Iris pigment epithelial cell (primary cell): ENCODE results near the gene MYOM3.

Experiments
- DNase-seq: peaks from one replicate; pipeline ENCODE4 v3.0.0-alpha.2; 2011; ENCODE audit warnings: low read depth

MYOM3 gene

DNA sequence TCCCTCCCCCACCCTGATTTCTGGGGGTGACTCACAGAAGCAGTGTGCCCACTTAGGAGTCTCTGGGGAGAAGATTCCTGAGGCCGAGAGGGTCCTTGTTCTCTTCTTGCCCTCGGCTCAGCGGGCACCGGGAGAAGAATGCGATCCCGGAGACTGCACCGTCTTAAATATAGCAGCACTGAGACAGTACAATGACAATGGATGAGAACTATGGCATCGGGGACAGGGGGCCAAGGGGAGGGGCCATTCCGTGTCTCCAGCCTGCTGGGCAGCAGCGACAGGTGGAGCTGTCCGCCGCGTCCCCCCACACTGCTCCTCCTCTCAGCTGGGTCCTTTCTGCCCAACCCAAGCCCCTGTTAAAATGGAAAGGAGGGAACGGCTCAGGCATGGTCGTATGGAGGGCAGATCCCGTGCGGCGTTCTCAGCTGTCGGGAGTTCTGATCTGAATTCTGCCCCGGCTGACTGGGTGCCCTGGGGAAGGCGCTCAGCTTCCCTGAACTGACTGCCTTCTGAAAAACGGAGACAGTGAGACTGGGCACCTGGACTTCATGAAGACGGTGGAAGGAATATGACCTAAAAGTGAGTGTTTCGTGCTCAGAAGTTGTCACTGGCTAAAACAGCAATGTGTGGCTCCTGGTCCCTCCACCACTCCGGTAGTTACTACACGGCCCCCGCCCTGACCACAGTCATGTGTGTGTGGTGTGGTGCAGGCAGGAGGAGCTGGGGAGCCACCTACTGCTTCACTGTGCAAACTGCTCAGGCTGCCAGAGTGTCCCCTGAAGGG is at the start of gene MYOM3:
TSS of gene MYOM3 (minus strand) at position 140 of the 784 bp plus-strand sequence. CDS start 3,499 bp downstream, outside the sequence.
- DNase-seq: peak; percentile 74

DNA sequence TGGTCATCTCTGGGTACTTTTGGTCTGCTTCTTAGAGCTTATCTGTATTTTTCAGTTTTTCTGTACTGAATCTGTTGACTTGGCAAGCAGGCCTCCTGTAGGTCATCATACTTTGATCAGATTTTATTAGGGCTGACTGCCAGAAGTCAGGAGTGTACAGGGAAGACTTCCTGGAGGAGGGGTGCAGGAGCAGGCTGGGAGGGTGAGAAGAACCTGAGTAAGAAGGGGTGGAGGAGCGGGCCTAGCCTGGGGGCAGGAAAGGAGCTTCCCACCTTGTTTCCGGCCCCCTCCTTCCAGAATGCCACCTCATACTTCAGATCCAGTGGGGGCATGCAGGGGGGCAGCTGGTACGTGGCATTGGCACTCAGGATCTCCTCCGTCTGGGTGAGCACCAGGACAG is 49.3 kb upstream of the MYOM3 start:
- DNase-seq: no peak

DNA sequence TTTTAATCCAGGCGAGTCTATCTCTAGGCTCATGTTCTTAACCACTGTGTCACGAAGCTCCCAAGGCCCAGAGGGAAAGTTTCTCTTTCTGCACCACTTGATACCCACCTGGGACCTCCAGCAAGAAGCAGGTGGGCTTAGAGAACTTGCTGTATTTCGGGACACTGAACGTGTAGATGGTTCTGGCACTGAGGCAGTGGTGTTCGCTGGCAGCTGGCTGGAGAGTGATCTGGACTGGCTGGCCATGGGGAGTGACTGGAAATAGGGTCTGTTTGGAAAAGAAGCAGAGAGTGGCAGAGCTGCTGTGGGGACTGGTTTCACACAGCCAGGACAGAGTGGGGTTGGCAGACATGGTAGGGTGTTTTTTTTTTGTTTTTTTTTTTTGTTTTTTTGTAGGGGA is 47.4 kb upstream of the MYOM3 start:
- DNase-seq: no peak

DNA sequence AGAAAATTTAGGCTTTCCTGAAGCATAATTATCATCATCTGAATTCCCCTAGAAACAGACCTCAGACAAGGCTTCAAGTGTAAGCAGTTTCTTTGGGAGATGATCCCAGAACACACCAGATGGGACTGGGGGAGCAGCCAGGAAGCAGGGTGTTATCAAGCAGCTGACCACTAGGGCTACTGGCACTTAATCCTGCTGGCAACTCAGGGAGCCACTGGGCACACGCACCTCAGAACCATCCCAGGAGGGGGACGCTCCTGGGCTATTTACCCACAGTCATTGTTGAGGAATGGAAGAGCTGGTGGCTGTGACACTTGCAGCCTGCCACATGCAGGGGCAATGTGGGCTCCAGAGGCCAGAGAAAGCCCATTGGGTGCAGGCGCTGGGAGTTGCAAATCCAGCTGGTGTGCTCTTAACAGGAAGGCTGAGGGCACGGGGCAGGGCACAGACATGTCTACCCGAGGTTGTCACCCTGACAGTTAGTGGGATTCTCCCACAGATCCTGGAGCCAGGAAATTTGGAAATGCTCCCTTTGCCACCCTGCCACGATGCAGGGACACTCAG is 46.1 kb upstream of the MYOM3 start:
- peak; percentile 8 for DNase-seq

DNA sequence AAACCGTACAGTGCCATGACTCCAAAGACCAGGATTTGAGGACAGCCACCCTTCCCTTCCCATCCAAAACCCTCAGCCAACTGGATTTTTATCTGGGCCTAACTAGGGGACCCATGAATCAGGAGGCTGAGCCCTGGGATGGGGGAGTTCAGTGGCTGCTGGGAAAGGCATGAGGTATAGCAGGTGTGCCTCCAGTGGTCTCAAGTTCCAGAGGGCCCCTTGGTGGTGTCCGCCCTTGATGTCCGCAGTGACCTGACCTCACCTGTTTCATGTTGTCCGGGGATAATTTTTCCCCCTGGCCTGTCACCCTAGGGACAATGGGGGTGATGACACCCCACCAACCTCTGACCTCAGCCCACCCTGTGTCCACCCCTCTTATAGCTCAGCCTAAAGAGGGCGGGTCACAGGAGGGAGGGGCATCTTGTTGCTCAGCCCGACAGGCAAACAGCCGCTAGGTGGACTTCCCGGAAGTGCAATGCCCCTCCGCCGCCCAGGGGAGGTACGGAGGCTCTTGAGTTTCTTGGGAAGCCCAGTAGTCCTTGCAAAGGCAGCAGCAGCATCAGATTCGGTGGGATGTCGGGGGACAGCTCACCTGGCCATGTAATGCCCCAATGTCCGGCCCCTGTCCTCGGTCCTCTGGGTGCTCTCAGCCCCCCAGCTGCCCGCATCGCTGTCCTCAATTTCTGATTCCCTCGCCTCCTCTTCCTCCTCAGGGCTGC is 44.8 kb upstream of the MYOM3 start:
- DNase-seq: no peak

DNA sequence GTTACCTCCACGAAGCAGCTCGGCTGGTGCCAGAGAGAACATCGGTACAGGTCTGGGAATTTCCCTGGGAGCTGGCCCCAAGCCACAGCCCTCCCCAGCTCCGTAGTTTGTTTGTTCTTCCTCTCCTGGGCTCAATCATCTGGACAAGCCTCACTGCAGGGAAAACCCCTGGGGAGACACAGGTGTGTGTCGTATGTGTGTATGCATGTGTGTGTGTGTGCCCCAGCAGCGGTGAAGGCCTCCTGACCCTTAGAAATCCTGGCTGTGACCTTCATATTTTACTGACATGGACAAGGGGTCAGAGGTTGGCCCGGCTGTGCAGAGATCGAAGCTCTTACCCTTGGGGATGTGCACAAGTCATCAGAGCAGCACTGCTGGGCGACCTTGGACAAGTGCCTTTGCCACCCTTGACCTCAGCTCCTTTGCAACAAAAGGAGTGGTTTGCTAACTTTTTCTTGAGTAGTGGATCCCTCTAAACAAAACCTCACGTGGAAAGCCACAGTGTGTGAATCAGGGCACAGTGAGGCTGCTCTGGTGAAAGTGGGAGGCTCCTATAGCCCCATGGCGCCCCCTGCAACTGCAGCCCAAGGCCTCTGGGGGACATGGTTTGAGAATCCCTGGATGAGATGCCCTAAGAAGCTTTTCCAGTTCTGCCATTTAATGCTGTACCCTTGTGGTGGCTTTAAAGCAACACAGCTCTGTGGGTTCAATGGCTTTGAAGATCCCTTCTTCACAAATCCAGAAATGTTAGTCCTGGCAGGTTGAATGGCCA is 43.3 kb upstream of the MYOM3 start:
- DNase-seq: no peak

DNA sequence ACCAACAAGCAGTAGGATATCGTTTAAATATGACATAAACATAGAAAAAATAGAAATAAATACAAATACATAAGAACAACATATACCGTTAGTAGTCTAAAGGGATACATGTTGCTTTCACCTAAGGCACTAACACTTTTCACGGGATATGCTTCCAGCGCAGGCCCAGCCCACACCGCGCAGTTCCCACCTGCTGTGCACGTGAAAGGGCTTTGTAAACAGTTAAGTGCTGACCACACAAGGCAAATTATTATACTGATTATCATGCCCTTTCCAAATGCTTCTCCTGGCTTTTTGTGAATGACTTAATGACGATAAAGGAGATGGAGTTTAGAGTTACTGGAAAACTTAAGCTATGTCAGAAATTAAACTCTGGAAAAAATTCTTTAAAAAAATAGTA is 42.3 kb upstream of the MYOM3 start:
- DNase-seq: no peak

DNA sequence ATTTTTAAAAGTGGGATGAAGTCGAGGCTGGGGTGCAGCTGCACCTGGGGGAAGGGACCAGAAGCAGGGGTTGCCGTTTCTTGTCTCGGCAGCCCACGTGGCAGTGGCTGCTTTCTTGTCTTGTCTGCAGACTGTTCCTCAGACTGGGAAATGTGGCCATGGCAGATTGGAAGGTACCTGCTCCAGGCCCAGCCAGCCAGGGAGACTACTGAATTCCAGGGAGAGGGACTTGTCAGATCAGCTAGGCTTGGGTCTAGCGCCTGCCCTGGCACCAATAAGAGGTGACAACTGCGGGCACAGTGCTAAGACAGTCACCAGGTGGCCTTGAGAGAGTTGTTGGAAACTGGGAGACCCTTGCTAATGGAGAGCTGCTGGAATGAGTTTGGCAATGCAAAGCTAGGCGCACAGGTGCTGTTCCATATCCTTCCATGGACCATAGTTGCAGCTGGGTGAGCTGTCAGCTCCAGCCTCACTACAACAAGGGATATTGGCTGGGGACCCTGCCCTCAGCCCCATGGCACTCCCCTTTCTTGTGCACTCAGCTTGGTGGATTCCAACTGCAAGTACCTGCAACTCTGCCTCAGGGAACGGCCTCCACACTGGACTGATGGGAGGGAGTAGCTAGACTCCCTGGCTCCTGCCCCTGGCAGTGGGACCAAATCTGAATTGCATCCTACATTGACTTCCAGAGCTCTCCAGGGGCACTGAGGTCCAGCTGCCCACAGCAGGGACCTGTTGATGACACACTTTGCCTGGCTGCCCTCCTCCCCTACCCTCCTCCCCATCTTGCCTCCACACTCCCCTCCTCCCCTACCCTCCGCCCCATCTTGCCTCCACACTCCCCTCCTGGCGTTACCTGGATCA is 40.9 kb upstream of the MYOM3 start:
- no peak for DNase-seq

DNA sequence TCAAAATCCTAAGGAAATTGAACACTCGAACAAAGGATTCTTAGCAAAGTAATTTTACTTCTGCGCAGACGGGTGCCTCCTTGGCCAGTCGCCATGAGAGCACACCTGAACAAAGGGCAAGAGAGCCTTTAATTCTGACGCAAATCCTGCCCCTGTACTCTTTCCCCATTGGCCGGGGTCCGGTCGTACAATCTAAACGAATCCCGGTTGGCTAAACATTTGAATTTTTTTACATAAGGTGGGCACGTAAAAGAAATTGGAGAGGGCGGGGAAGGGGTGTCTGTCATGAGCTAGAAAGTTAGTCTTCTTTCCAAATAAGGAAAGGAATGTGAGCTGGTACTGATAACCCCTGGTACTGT is 39.2 kb upstream of the MYOM3 start:
- no peak for DNase-seq

DNA sequence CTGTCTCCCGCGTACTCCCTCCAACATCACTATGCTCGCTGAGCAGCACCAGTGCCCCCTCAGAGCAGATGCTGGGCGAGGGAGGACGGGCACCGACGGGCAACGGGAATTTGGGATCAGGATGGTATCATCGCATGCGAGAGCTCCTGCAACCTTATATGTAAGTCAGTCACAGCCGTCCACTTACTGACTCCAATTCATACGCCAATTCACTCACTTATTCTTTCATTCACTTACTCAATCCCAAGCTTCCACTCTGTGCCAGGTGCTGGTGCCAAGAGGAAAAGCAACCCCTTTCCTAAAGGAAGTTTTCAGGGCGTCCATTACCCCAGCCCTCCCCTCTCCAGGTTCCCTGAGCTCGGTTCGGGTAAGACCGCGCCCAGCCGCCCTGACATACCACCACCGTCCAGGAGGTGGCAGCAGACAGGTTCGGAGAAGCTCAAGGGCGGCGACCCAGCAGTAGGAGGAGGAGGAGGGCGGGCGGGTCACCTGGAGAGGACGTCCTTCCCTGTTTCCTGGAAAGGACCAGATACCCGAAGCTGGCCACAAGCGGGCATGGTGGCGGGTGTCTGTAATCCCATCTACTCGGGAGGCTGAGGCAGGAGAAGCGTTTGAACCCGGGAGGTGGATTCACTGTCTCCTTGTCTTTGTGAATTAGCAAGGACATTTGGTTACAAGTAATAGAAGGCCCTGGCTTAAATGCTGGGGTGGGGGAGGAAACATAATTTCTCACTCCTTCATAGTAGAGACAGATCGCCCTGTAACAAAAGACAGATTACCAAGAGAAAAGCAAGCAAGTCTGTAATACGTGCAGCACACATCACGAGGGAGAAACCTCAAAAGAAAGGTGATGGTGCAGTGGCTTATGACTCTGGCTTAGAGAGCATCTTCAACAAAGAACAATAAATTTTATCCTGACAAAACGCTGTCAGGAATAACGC is 38.6 kb upstream of the MYOM3 start:
- DNase-seq: peak; percentile 75

DNA sequence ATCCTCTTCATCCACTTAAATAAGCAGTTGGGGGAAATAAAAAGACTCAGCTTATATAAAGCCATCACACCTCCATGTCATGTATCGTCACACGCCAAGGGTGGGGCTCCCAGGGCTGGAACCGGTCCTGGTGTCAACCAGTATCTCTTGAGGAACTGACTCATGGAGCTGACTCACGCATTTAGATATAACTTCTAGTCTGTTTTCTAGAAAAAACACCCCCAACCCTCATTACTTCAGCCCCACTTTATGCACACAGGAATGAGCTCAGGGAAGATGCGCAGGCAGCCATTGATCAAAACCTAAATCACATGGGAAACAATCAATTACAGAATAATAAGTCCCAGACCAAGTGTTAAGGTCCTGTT is 37.9 kb upstream of the MYOM3 start:
- DNase-seq: peak; percentile 72

DNA sequence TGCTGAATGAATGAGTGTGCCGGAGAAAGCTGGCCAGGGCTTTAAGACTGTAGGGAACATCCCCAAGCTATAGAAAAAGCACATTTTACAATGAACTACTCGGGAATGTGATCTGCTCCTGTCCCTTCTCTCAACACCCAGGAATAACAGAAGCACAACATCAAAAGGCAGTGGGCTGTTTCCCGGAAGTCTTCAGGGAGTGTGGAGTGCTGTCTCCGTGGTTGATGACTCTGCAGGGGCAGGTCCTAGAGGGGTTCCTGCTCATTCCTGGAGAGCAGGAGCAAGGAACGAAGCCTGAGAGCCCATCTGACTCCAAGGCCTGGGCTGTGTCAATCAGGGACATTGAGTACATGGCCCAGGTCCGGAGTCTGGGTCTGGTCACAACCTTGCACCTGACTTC is 35.9 kb upstream of the MYOM3 start:
- no peak for DNase-seq

DNA sequence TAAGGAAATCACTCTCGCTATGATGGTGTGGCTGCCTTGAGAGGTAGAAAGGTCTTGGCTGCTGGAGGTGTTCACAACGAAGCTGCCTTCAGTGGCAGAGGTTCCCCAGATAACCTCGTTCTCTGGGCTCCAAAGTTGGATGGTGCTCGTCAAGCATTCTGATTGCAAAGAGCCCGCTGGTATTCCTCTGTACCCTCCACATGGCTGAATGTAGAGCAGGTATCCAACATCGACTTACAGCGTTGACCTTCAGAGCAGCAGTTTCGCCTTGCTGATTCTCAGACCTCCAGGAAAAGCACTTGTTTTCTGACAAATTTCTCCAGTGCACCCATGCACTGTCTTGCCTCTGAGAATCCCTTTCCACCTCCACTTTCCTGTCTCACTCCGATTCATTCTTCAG is 35.3 kb upstream of the MYOM3 start:
- DNase-seq: no peak

DNA sequence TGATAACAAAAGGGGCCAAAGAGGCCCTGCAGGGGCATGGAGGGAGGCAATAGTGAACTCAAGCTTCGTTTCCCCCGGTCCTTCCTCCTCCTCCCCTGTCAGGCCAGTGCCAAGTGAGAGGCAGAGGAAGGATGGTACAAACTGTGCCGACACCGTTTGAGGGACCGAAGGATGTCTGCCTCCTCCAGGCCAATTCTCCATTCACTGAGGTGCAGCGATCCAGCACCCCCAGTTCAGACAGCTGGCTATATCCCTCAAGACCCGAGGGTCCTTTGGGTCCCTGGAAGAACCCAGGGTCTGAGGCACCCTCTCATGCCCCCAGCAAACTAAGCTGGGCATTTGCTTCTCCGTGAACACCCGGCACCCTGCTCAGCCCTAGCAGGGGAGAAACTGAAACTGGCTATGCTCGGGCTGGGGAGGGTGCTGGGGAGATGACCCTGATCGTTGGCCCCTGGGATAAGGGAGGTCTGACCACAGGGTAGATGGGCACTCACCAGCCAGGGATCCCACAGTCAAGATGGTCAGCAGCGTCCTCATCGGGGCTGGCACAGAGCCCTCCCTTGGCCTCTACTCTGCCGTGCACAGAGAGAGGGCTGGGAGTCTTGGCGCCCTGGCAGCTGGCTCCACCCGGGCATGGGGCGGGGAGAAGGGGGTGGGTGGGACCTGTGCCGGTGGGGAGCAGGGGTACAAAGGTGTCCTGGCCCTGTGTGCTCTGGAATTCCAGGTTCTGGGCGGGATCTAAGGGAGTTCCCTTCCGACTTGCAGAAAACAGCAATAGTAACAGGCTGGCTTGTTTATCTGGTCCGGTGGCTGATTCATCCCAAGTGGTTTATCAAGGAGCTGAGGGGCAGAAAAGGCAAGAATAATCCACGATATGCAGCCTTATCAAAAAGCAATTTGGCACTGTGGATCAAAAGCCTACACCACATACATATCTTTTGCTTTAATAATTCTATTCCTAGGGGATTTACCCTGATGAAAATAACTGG is 30.9 kb upstream of the MYOM3 start, which contains the start of gene IL22RA1:
TSS of gene IL22RA1 (minus strand) at position 595 of the 989 bp plus-strand sequence. CDS start at position 537, 58 bp downstream.
- peak; percentile 31 for DNase-seq

DNA sequence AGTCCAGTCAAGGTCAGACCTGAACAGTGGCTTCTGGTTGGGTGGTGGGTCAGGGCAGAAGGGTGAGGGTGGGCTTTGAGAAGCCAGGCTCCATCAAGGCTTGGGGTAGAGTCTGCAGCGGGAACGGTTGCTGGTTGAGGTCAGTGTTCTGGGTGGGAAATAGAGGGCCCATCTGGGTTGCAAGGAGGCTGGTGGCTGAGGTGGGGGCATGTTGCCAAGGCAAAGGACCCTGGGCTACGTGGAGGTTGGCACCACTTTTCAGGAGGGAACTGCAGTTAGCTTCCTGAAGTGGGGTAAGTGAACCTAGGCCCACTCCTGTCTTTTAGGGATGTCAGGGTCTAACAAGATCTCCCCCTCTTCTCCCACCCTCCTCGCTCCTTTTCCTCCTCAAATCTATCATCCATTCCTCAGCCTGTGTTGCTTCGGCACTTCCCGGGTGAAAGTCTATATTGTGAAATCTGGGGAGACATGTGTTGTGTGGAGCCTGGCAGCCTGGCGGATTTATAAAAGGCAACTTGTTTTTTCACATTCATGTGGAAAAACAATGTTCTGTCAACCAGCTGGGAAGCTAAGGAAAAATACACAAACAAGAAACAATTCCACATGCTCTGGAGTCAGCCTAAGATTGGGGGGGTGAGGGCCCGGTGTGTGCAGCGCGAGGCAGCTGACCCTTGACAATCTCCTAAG is 29.5 kb upstream of the MYOM3 start:
- peak; percentile 10 for DNase-seq

DNA sequence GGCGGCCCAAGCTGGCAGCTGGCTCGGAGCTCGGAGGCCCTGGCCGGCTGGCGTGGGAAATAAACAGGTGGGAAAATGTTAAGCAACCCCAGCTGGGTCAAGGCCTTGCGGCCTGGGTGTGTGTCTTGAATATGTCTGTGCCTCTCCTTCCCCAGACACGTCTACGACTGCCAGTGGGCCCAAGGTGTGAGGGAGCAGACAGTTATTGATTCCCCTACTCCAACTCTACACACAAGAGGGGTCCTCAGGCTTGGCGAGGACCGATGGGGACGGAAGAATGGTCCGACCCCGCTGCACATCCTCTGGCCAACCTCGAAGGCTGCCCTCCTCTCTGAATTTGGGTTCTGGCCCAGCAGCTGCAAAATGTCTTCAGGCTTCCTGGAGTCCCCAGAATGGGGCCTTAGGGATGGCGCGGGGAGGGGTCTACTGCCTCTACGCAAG is 28.8 kb upstream of the MYOM3 start:
- no peak for DNase-seq

DNA sequence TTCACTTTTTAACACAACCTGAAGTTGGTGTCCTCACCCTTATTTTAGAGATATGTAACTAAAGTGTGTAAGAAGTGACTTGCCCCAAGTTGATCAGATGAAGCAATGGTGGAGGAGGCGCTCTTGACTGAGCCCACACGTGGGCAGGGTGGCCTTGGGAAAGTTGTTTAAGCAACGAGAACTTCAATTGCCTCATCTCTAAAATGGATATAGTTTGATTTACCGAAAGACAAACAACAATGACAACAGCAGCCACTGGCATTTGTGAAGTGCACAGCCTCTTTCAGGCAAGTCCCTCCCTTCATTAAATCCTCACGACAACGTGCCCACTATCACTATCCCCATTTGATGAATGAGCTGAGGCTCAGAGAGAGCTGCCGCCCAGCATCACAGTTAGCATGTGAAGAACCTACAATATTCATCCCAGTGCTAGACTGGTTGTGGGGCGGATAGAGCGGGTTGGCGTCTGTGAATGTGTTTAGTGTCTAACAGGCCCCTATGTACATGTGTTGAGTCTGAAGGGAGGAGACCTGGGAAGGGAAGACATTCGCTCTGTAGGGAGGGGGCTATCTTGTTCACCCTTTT is 28.0 kb upstream of the MYOM3 start:
- DNase-seq: no peak

DNA sequence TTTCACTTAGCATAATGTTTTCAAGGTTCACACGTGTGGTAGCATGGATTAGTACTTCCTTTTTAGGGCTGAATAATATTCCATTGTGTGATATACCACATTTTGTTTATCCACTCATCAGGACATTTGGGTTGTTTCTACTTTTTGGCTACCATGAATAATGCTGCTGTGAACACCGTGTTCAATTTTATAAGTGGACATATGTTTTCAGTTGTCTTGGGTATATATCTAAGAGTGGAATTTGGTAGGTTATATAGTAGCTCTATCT is 27.2 kb upstream of the MYOM3 start:
- no peak for DNase-seq
